Posterior vena cava (tissue), 2 donors: ENCODE measurements around the gene CD82. TPM values are rescaled to one million over a fixed set of nuclear protein-coding genes. Genes with fewer than 3 reads are reported as not detected.

Source experiments
- DNase-seq: peaks from one replicate; pipeline ENCODE4 v3.0.0-alpha.2; 2020; ENCODE audit warnings: low spot score
- intact Hi-C, 2 donors: fragments of 100-400 bp; cut with DNase I; formaldehyde crosslinking; loops; one replicate each; pipeline versions ENCODE4 v1.14.1 to v1.14.2; 2022 to 2023
- total RNA-seq, 2 donors: library from RNA; stranded (reverse); fragmentation: NEBNext Ultra II Directional; extraction: Animal tissue kit (Norgen Biotek cat#: 25700); gene quantifications; one replicate each; pipeline ENCODE4 v1.2.1, GENCODE V29; 2021
- donor health status: DM: yes; HTN: yes; CAD: no.
- donor health status: DM: yes; HTN: yes; CAD: no.

CD82 gene
- total RNA-seq, 2 donors from 2014 or later, result 26.8 to 28.6 TPM

- intact Hi-C loops, result no loop called here
- no peak for DNase-seq
These were observed 42.5 kb downstream of the CD82 start for GRCh38 chr11:44607987-44608386.

GRCh38 chr11:44608651-44608990 lies 43.2 kb downstream of the CD82 start:
- DNase-seq, result no peak
- intact Hi-C loops, result no loop called here

GRCh38 chr11:44608991-44609782 lies 43.7 kb downstream of the CD82 start:
- intact Hi-C loops, result no loop called here
- no peak for DNase-seq

GRCh38 chr11:44609783-44610155 lies 44.3 kb downstream of the CD82 start:
- DNase-seq, result no peak
- intact Hi-C loops, result no loop called here

GRCh38 chr11:44610186-44610955 lies 44.9 kb downstream of the CD82 start:
- no peak for DNase-seq
- intact Hi-C loops, result no loop called here

GRCh38 chr11:44611088-44611487 lies 45.6 kb downstream of the CD82 start:
- intact Hi-C loops, result no loop called here
- no peak for DNase-seq

- intact Hi-C loops, result no loop called here
- DNase-seq, result no peak
These were observed 46.4 kb downstream of the CD82 start for GRCh38 chr11:44611687-44612434.

GRCh38 chr11:44613153-44613552 lies 47.7 kb downstream of the CD82 start:
- no peak for DNase-seq
- intact Hi-C loops, result no loop called here

GRCh38 chr11:44614281-44614775 lies 48.9 kb downstream of the CD82 start:
- no peak for DNase-seq
- intact Hi-C loops, result loop anchor here in 1 of 2 donors (2.0 kb wide), 1 partner anchor 54 kb away; no protein-coding TSS in a partner anchor

GRCh38 chr11:44615041-44615755 lies 49.7 kb downstream of the CD82 start:
- intact Hi-C loops, result loop anchor here (1.0 to 2.0 kb wide), 2 partner anchors 54 to 270 kb away; no protein-coding TSS in a partner anchor

GRCh38 chr11:44615913-44616791 lies 50.7 kb downstream of the CD82 start:
- intact Hi-C loops, result loop anchor here (1.0 to 2.0 kb wide), 3 partner anchors 55 to 269 kb away; no protein-coding TSS in a partner anchor
- peak; percentile 46 for DNase-seq

More at GRCh38 chr11:44615041-44615755, 49.7 kb downstream of the CD82 start:
- DNase-seq, result peak; percentile 54

GRCh38 chr11:44617671-44618461 lies 52.4 kb downstream of the CD82 start:
- intact Hi-C loops, result loop anchor here in 1 of 2 donors (2.0 kb wide), 1 partner anchor 61 kb away; no protein-coding TSS in a partner anchor
- peak; percentile 57 for DNase-seq

- intact Hi-C loops, result no loop called here
- DNase-seq, result peak; percentile 78
These were observed 53.3 kb downstream of the CD82 start for GRCh38 chr11:44618561-44619425.

GRCh38 chr11:44620328-44620725 lies 54.9 kb downstream of the CD82 start:
- intact Hi-C loops, result loop anchor here (2.0 to 10.0 kb wide), 5 partner anchors 62 to 287 kb away; partner anchors contain the start of gene TSPAN18 (in 2 of the 2)
- DNase-seq, result peak; percentile 51

- intact Hi-C loops, result loop anchor here (2.0 to 10.0 kb wide), 5 partner anchors 62 to 286 kb away; partner anchors contain the start of gene TSPAN18 (in 2 of the 2)
- peak; percentile 94 for DNase-seq
These were observed 55.7 kb downstream of the CD82 start for GRCh38 chr11:44621140-44621681.

- peak; percentile 68 for DNase-seq
- intact Hi-C loops, result loop anchor here (2.0 to 10.0 kb wide), 6 partner anchors 63 to 289 kb away; partner anchors contain the start of gene TSPAN18 (in 2 of the 2)
These were observed 56.3 kb downstream of the CD82 start for GRCh38 chr11:44621784-44622183.
